DND-41 (cell line): ENCODE results near the gene SGO1.

Experiments
- ATAC-seq: fragments of 200-7000 bp; cut with Tn5 transposase; 3 replicates; pipeline ENCODE4 v1.9.1; 2021; ENCODE audit warnings: low read depth; ENCODE audit not compliant: insufficient read depth
- DNase-seq: peaks from one replicate; pipeline ENCODE4 v3.0.0-alpha.2; 2020
- H2AFZ ChIP-seq: 2 replicates; pipeline ENCODE4 v1.6.0; 2012; ENCODE audit warnings: low read depth, low read length
- H3K27ac ChIP-seq: 2 replicates; pipeline ENCODE4 v1.5.1; 2012; ENCODE audit warnings: low read length, inconsistent platforms
- H3K27me3 ChIP-seq: fragments of 200-600 bp; sonication (generic); 2 replicates; pipeline ENCODE4 v1.6.0; 2012; ENCODE audit warnings: low read length, mild to moderate bottlenecking, inconsistent platforms; ENCODE audit not compliant: insufficient read depth, poor library complexity
- H3K36me3 ChIP-seq: 2 replicates; pipeline ENCODE4 v1.5.1; 2012; ENCODE audit warnings: low read length, inconsistent platforms; ENCODE audit not compliant: insufficient read depth
- H3K4me1 ChIP-seq: 2 replicates; pipeline ENCODE4 v1.5.1; 2012; ENCODE audit warnings: mild to moderate bottlenecking, low read length; ENCODE audit not compliant: insufficient read depth
- H3K4me2 ChIP-seq: 2 replicates; pipeline ENCODE4 v1.6.0; 2012; ENCODE audit warnings: mild to moderate bottlenecking, moderate library complexity, low read length, inconsistent platforms; ENCODE audit not compliant: insufficient read depth
- H3K4me3 ChIP-seq, 2 experiments: fragments of 200-600 bp in 1 of 2; shearing (Covaris generic) in 1 of 2; 2 replicates each; pipeline ENCODE4 v1.5.1; 2012 to 2016; ENCODE audit warnings: inconsistent platforms in 2 of 2, low read length in 2 of 2, mild to moderate bottlenecking in 2 of 2, low read depth in 1 of 2, moderate library complexity in 1 of 2
- H3K79me2 ChIP-seq: 2 replicates; pipeline ENCODE4 v1.6.0; 2012; ENCODE audit warnings: low read length, inconsistent platforms; ENCODE audit not compliant: insufficient read depth
- H3K9ac ChIP-seq: 2 replicates; pipeline ENCODE4 v1.6.0; 2012; ENCODE audit warnings: low read depth, mild to moderate bottlenecking, inconsistent platforms, low read length, moderate library complexity
- H3K9me3 ChIP-seq: 2 replicates; pipeline ENCODE4 v1.5.1; 2012; ENCODE audit warnings: low read length, moderate library complexity, mild to moderate bottlenecking, inconsistent platforms; ENCODE audit not compliant: insufficient read depth, severe bottlenecking
- H4K20me1 ChIP-seq: 2 replicates; pipeline ENCODE4 v1.6.0; 2012; ENCODE audit warnings: low read length; ENCODE audit not compliant: insufficient read depth
- EZH2 ChIP-seq: IDR thresholded peaks from 3 replicates; pipeline ENCODE4 v1.6.1; 2012; ENCODE audit warnings: borderline replicate concordance, low read depth, mild to moderate bottlenecking, moderate library complexity, low read length, inconsistent platforms; ENCODE audit not compliant: severe bottlenecking
- TF ChIP-seq, protein P1 (sequence below): IDR thresholded peaks from 2 replicates; pipeline ENCODE4 v1.5.1; 2012; ENCODE audit warnings: borderline replicate concordance, low read length, moderate library complexity, mild to moderate bottlenecking; ENCODE audit not compliant: poor library complexity, severe bottlenecking; ENCODE audit errors: extremely low read depth

Gene SGO1

DNA sequence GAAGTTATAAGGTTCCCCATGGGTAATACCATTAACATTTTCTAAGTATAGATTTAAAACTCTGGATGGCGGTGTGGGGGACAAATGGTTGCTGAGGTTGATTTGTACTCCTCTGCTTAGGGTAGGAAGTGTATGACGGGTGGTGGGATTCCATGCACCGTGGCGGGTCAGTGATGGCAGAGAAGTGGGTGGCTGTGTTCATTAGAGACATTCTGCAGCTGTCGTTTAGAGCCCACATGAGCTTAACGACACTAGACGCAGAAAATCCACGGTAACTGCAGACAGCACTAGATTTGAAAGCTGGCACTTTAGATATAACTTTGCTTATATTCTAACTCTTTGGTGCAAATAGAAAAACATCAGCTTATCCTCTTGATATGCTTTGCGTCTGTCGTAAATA, 37.5 kb downstream of the SGO1 start:
- no peak for DNase-seq
- TF ChIP-seq EZH2: no peak
- TF ChIP-seq, protein P1, sequence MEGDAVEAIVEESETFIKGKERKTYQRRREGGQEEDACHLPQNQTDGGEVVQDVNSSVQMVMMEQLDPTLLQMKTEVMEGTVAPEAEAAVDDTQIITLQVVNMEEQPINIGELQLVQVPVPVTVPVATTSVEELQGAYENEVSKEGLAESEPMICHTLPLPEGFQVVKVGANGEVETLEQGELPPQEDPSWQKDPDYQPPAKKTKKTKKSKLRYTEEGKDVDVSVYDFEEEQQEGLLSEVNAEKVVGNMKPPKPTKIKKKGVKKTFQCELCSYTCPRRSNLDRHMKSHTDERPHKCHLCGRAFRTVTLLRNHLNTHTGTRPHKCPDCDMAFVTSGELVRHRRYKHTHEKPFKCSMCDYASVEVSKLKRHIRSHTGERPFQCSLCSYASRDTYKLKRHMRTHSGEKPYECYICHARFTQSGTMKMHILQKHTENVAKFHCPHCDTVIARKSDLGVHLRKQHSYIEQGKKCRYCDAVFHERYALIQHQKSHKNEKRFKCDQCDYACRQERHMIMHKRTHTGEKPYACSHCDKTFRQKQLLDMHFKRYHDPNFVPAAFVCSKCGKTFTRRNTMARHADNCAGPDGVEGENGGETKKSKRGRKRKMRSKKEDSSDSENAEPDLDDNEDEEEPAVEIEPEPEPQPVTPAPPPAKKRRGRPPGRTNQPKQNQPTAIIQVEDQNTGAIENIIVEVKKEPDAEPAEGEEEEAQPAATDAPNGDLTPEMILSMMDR: no peak

DNA sequence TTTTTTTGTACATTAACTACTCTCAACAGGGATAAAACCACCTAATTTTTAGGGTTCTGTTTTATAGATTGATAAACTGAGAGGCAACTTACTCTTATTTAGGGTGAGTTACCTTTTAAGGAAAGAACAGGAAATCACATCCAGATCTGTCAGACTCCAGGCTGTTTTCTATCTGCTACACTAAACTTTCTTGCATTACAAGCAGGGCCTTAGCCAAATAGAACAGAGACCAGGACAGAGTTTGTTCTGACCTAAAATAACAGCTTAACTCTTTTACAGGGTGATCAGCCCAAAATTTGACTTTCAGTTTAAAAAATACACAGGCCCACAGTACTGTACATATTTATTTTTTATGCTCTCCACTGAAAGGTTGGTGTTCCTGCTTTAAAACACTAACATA, 38.6 kb downstream of the SGO1 start:
- Histone ChIP-seq H3K9me3 (no peaks in the 10 kb centered on the region), H4K20me1 (no peaks in the 10 kb centered on the region), H2AFZ (no peak overlapping the region), H3K79me2 (no peaks in the 10 kb centered on the region), H3K4me3 (no peak overlapping the region), H3K27ac (no peak overlapping the region), H3K27me3 (no peaks in the 10 kb centered on the region), H3K4me2 (no peak overlapping the region), H3K36me3 (no peaks in the 10 kb centered on the region), H3K4me1 (no peaks in the 10 kb centered on the region), H3K9ac (no peak overlapping the region)
- ATAC-seq: no peak
- no peak for DNase-seq
- TF ChIP-seq, protein P1: no peak
- no peak for TF ChIP-seq EZH2

More for the DNA sequence above, 37.5 kb downstream of the SGO1 start:
- Histone ChIP-seq H3K4me3 (no peak overlapping the region), H3K4me2 (no peak overlapping the region), H2AFZ (no peak overlapping the region), H3K9me3 (no peaks in the 10 kb centered on the region), H3K9ac (no peak overlapping the region), H3K36me3 (0 out of 2 replicates have a peak, but pooled peaks cover 4% of the 10 kb centered on the region), H3K27ac (no peak overlapping the region), H3K4me1 (no peaks in the 10 kb centered on the region), H3K79me2 (no peaks in the 10 kb centered on the region), H4K20me1 (no peaks in the 10 kb centered on the region), H3K27me3 (no peaks in the 10 kb centered on the region)
- no peak for ATAC-seq

DNA sequence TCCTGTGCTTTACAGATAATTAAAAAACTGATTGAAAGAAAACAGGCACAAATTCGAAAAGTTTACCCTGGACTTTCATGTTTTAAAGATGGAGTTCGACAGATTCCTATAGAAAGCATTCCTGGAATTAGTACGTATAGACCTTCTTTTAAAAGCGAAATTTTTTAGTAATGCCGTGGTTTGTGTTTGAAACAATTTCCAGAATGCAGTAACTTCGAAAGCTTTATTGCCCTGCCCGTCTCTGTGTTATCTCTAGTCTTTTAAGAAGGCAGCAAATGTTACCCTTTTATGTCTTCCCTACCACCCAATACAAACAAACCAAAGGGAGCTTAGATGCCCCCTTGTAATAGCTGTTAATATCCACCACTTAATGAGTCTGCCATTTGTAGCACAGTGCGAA, 39.7 kb downstream of the SGO1 start:
- no peak overlapping the region for H3K9ac ChIP-seq
- no peaks in the 10 kb centered on the region for H3K9me3 ChIP-seq
- DNase-seq (no peak), ATAC-seq (no peak)
- H3K79me2 ChIP-seq: no peaks in the 10 kb centered on the region
- no peaks in the 10 kb centered on the region for H3K4me1 ChIP-seq
- TF ChIP-seq, protein P1: no peak
- no peak for TF ChIP-seq EZH2
- H3K4me3 ChIP-seq: no peak overlapping the region
- H3K4me2 ChIP-seq: no peak overlapping the region
- no peak overlapping the region for H3K27ac ChIP-seq
- H2AFZ ChIP-seq: no peak overlapping the region
- H3K27me3 ChIP-seq: no peaks in the 10 kb centered on the region
- H3K36me3 ChIP-seq: no peaks in the 10 kb centered on the region
- no peaks in the 10 kb centered on the region for H4K20me1 ChIP-seq

DNA sequence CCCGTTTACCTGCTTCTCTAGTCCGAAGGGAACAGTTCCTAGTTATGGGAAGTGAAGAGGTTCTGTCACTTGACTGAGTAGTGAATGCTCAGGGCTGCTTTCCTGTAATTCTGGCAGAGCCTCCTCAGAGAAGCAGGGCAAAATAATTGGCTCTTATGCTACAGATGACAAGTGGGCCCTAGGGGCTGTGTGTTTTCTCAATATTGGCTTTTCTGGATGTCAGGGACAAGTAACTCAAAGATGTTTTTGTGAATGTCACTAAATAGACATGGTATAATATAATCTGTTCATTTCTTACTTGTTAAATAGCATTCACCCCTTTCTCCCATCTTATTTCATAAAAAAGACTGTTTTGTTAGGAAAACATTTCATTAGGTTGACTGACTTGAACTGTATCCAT, 40.1 kb downstream of the SGO1 start:
- H3K4me3 ChIP-seq: no peak overlapping the region
- no peak overlapping the region for H3K27ac ChIP-seq

More for the DNA sequence above, 40.1 kb downstream of the SGO1 start:
- Histone ChIP-seq H3K4me2 (no peak overlapping the region), H3K36me3 (no peaks in the 10 kb centered on the region), H2AFZ (no peak overlapping the region), H3K9ac (no peak overlapping the region), H3K27me3 (no peaks in the 10 kb centered on the region), H3K9me3 (no peaks in the 10 kb centered on the region), H4K20me1 (no peaks in the 10 kb centered on the region), H3K79me2 (no peaks in the 10 kb centered on the region), H3K4me1 (no peaks in the 10 kb centered on the region)
- ATAC-seq: no peak
- TF ChIP-seq, protein P1: no peak
- no peak for TF ChIP-seq EZH2
- DNase-seq: no peak
